Liver (tissue), 9 donors: Measurements from ENCODE around the gene PMM1. TPM values are rescaled to one million over a fixed set of nuclear protein-coding genes. Genes with fewer than 3 reads are reported as not detected.

ENCODE experiments used
- DNase-seq: peaks from one replicate; pipeline ENCODE4 v3.0.0-alpha.2; 2017; ENCODE audit warnings: low spot score
- H3K27ac ChIP-seq, 2 donors: one replicate each; pipeline ENCODE4 v1.7.0; 2013; ENCODE audit warnings: inconsistent platforms in 2 of 2, low read length in 2 of 2, control low read depth in 1 of 2, low read depth in 1 of 2, mild to moderate bottlenecking in 1 of 2
- H3K27me3 ChIP-seq, 4 donors: one replicate each; pipeline versions ENCODE4 v1.6.1 to v1.7.0; 2013; ENCODE audit warnings: low read length in 3 of 4, inconsistent platforms in 1 of 4, mild to moderate bottlenecking in 1 of 4, moderate library complexity in 1 of 4; ENCODE audit not compliant: control insufficient read depth in 4 of 4, insufficient read depth in 4 of 4
- H3K36me3 ChIP-seq, 4 donors: one replicate each; pipeline versions ENCODE4 v1.6.1 to v1.7.0; 2013; ENCODE audit warnings: low read length in 3 of 4, mild to moderate bottlenecking in 3 of 4, low read depth in 1 of 4, moderate library complexity in 1 of 4; ENCODE audit not compliant: control insufficient read depth in 4 of 4, insufficient read depth in 3 of 4
- H3K4me1 ChIP-seq, 4 donors: one replicate each; pipeline versions ENCODE4 v1.6.1 to v1.7.0; 2013; ENCODE audit warnings: low read length in 3 of 4, mild to moderate bottlenecking in 3 of 4, moderate library complexity in 1 of 4; ENCODE audit not compliant: control insufficient read depth in 4 of 4, insufficient read depth in 4 of 4
- H3K4me3 ChIP-seq, 3 donors: one replicate each; pipeline versions ENCODE4 v1.6.1 to v1.7.0; 2013; ENCODE audit warnings: low read length in 3 of 3, control low read depth in 1 of 3, low read depth in 1 of 3, mild to moderate bottlenecking in 1 of 3
- H3K9ac ChIP-seq, 2 donors: one replicate each; pipeline ENCODE4 v1.7.0; 2013; ENCODE audit warnings: low read length in 2 of 2, mild to moderate bottlenecking in 2 of 2, moderate library complexity in 2 of 2, control low read depth in 1 of 2, low read depth in 1 of 2
- H3K9me3 ChIP-seq, 4 donors: one replicate each; pipeline versions ENCODE4 v1.6.1 to v1.7.0; 2013; ENCODE audit warnings: low read length in 3 of 4; ENCODE audit not compliant: control insufficient read depth in 4 of 4
- ATF3 ChIP-seq: IDR thresholded peaks from 2 replicates; pipeline ENCODE4 v1.6.1; 2016; ENCODE audit warnings: antibody characterized with exemption
- CTCF ChIP-seq: fragments of 150-350 bp; IDR thresholded peaks from 2 replicates; pipeline ENCODE4 v1.5.1; 2017; ENCODE audit warnings: improper control_type of control experiment, low read depth, low read length; ENCODE audit not compliant: missing input control
- EGR1 ChIP-seq, 2 donors: IDR thresholded peaks; 2 replicates each; pipeline ENCODE4 v1.6.1; 2016 to 2018; ENCODE audit warnings: antibody characterized with exemption in 2 of 2, low read depth in 2 of 2
- FOXA1 ChIP-seq: IDR thresholded peaks from 2 replicates; pipeline ENCODE4 v1.6.1; 2016; ENCODE audit warnings: antibody characterized with exemption
- FOXA2 ChIP-seq: IDR thresholded peaks from 2 replicates; pipeline ENCODE4 v1.6.1; 2016; ENCODE audit warnings: antibody characterized with exemption
- HNF4A ChIP-seq, 2 donors: conservative IDR thresholded peaks; 2 replicates each; pipeline ENCODE4 v1.6.1; 2016; ENCODE audit warnings: antibody characterized with exemption in 2 of 2, mild to moderate bottlenecking in 2 of 2
- HNF4G ChIP-seq: IDR thresholded peaks from 2 replicates; pipeline ENCODE4 v1.6.1; 2016; ENCODE audit warnings: antibody characterized with exemption
- JUND ChIP-seq, 2 donors: IDR thresholded peaks; 2 replicates each; pipeline ENCODE4 v1.6.1; 2016; ENCODE audit warnings: antibody characterized with exemption in 2 of 2
- NR2F2 ChIP-seq: IDR thresholded peaks from 2 replicates; pipeline ENCODE4 v1.6.1; 2016; ENCODE audit warnings: antibody characterized with exemption
- REST ChIP-seq: IDR thresholded peaks from 2 replicates; pipeline ENCODE4 v1.6.1; 2016; ENCODE audit warnings: antibody characterized with exemption, mild to moderate bottlenecking
- SP1 ChIP-seq: IDR thresholded peaks from 2 replicates; pipeline ENCODE4 v1.6.1; 2018; ENCODE audit warnings: antibody characterized with exemption, mild to moderate bottlenecking
- TAF1 ChIP-seq: conservative IDR thresholded peaks from 2 replicates; pipeline ENCODE4 v1.6.1; 2016; ENCODE audit warnings: antibody characterized with exemption, mild to moderate bottlenecking
- YY1 ChIP-seq: IDR thresholded peaks from 2 replicates; pipeline ENCODE4 v1.6.1; 2016; ENCODE audit warnings: antibody characterized with exemption, mild to moderate bottlenecking
- WGBS: extraction: QIAGEN DNeasy Blood & Tissue Kit; methylation state at CpG from one replicate; pipeline ENCODE4 v1.1.7; 2013; 5-methylcytosine and 5-hydroxymethylcytosine counted together
- polyA plus RNA-seq, 2 donors: library from polyadenylated mRNA; stranded (reverse) in 1 of 2; unstranded in 1 of 2; fragments of 200-250 nt in 1 of 2; fragments of >200 nt in 1 of 2; fragmentation: Nextera tagmentation in 1 of 2; extraction: Ambion mirVana in 1 of 2; gene quantifications; one replicate each; pipeline versions ENCODE4 v1.2.1 to v1.2.3, GENCODE V29; 2013 to 2015
- total RNA-seq, 2 donors: library from RNA; depleted of rRNA; stranded (reverse); fragments of >200 nt; gene quantifications; one replicate each; pipeline ENCODE4 v1.2.3, GENCODE V29; 2014
- donor health status: healthy.
- donor health status: healthy.
- donor health status: healthy.
- donor health status: healthy.
- donor health status: healthy.

PMM1 gene
- total and polyA plus RNA-seq, 4 donors: 24.9 to 50.2 (median 32.6) TPM

- no peak overlapping the region for H3K27ac ChIP-seq
- TF ChIP-seq CTCF: no peak
- no peak for TF ChIP-seq YY1
- TF ChIP-seq ATF3: no peak
- no peak for TF ChIP-seq FOXA1
- TF ChIP-seq HNF4G: no peak
- TF ChIP-seq HNF4A (conservative IDR thresholded peaks at IDR 0.05): no peak
- no peak for TF ChIP-seq NR2F2
- TF ChIP-seq FOXA2: no peak
- no peak overlapping the region for H3K9ac ChIP-seq
Observed at GRCh38 chr22:41567512-41567768, 22.2 kb downstream of the PMM1 start.

GRCh38 chr22:41565403-41566054 lies 24.1 kb downstream of the PMM1 start:
- no peaks in the 10 kb centered on the region for H3K9me3 ChIP-seq
- H3K9ac ChIP-seq: no peak overlapping the region
- H3K36me3 ChIP-seq: no peaks in the 10 kb centered on the region
- no peaks in the 10 kb centered on the region for H3K4me1 ChIP-seq
- no peaks in the 10 kb centered on the region for H3K27me3 ChIP-seq
- DNase-seq: peak; percentile 48
- TF ChIP-seq EGR1 (IDR thresholded peaks at IDR 0.05; ENCODE audit: low read depth in 2 of 2): no peak
- TF ChIP-seq JUND (IDR thresholded peaks at IDR 0.05): peak in 1 of 2 donors; percentile 70
- TF ChIP-seq NR2F2: no peak
- no peak for TF ChIP-seq FOXA2
- TF ChIP-seq ATF3: no peak
- no peak for TF ChIP-seq CTCF
- no peak for TF ChIP-seq FOXA1
- 71% methylated on average over 8 of the region's 8 CpGs for WGBS
- H3K27ac ChIP-seq: no peak overlapping the region
- H3K4me3 ChIP-seq: no peak overlapping the region

More at GRCh38 chr22:41567512-41567768, 22.2 kb downstream of the PMM1 start:
- WGBS: 77% methylated on average over 3 of the region's 3 CpGs
- DNase-seq: no peak
- H3K4me1 ChIP-seq: no peaks in the 10 kb centered on the region
- H3K27me3 ChIP-seq: no peaks in the 10 kb centered on the region
- no peaks in the 10 kb centered on the region for H3K9me3 ChIP-seq
- no peaks in the 10 kb centered on the region for H3K36me3 ChIP-seq
- no peak overlapping the region for H3K4me3 ChIP-seq

- WGBS: 91% methylated on average over 8 of the region's 8 CpGs
- Histone ChIP-seq H3K4me1 (no peaks in the 10 kb centered on the region), H3K9ac (no peak overlapping the region), H3K36me3 (no peaks in the 10 kb centered on the region), H3K4me3 (no peak overlapping the region), H3K27me3 (no peaks in the 10 kb centered on the region), H3K9me3 (no peaks in the 10 kb centered on the region), H3K27ac (no peak overlapping the region)
- no peak for DNase-seq
- no peak for TF ChIP-seq ATF3
- TF ChIP-seq HNF4A (conservative IDR thresholded peaks at IDR 0.05): no peak
- TF ChIP-seq FOXA1: no peak
- no peak for TF ChIP-seq TAF1
- no peak for TF ChIP-seq SP1
- no peak for TF ChIP-seq REST
- no peak for TF ChIP-seq HNF4G
Observed at GRCh38 chr22:41564563-41564962, 25.1 kb downstream of the PMM1 start.
